ENCODE data around the gene FRYL.
"Not testable (repeated sequence)": the region's sequence is repeated elsewhere in the genome, so short reads cannot be mapped to it uniquely, and the experiment has no call there.

The FRYL gene

DNA sequence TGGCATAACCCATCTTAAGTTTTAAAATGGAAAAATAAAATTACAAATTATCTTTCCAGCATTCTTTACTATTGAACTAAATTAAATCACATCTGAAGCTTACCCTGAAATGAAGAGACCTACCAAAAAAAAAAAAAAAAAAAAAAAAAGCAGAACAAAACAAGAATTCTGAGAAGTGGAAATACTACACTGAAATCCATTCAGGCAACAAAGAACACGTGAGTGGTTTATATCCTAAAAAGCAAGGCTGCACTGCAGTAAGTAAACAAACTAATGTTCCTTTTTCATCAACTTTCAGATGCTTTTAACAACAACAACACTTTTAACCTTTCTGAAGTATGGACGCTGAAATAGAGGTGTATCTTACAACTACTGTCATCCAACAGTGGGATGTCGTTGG lies 7.5 kb downstream of the FRYL start:
- no peak for DNase-seq (ENCODE audit: low read depth)
- TF ChIP-seq CTCF (conservative IDR thresholded peaks at IDR 0.05; ENCODE audit: low read depth, low read length): no peak

GRCh38 chr4:48767055-48767929 lies 12.8 kb downstream of the FRYL start:
- DNase-seq (ENCODE audit: low read depth): no peak
- no peak for TF ChIP-seq CTCF (conservative IDR thresholded peaks at IDR 0.05; ENCODE audit: low read depth, low read length)
- no peak overlapping the region for H3K4me3 ChIP-seq (ENCODE audit: low read length)

More for the DNA sequence above, 7.5 kb downstream of the FRYL start:
- H3K4me3 ChIP-seq (ENCODE audit: low read length): no peak overlapping the region

DNA sequence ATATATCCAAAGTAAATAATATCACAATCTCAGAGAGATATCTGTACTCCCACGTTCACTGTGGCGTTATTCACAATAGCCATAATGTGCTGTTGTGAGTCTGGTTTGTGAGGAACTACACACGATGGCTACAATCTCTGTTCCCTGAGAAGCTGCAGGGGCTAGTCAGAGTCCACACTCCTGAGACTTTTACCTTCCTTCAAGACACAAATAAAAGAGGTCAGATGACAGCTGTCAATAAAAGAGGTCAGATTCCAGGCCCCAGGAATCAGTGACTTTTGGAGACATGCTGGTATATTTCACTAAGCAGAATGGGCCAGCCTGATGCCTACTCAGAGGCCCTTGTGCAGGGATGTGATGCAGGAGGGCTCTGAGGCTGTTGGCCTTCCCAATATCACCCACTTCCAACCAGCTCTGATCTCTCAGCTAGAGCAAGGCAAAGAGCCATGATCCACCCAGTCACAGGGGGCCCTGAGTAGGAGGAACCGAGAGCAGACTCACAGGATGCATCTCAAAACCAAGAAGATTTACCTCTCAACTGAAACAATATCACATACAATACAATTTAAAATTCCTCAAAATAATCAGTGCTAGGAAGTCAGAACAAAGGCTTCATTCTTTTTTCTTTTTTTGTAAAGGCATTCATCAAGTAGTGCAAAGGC lies 13.8 kb downstream of the FRYL start:
- H3K4me3 ChIP-seq (ENCODE audit: low read length): no peak overlapping the region
- DNase-seq (ENCODE audit: low read depth): no peak
- no peak for TF ChIP-seq CTCF (conservative IDR thresholded peaks at IDR 0.05; ENCODE audit: low read depth, low read length)

DNA sequence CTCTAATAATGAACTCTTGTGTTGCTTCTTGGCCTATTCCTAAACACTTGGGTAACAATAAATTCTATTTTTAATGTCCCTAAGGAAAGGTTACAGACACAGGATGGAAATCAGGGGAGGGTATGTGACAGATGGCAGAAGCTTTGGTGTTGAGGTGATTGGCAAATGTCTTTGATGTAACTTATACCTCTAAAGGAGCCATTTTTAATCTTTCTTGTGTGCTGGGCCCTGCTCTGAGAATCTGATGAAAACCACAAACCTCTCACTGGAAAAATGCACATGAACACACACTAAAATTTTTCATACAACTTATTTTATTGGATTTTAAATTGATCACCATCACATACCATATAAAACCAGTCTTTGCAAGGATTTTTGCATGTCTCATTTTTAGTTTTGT lies 17.7 kb downstream of the FRYL start:
- no peak for TF ChIP-seq CTCF (conservative IDR thresholded peaks at IDR 0.05; ENCODE audit: low read depth, low read length)
- no peak overlapping the region for H3K4me3 ChIP-seq (ENCODE audit: low read length)
- DNase-seq (ENCODE audit: low read depth): no peak

DNA sequence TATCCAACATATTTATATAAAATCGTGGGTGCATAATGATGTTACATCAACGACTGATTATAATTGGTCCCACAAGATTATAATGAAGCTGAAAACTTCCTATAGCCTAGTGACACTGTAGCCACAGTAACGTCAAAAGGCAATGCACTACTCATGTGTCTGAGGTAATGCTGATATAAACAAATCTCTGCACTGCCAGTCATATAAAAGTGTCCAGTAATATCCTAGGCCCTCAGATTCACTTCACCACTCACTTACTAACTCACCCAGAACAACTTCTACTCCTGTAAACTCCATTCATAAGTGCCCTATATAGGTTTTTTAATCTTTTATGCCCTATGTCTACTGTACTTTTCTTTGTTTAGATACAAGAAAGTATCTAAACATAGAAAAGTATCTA lies 18.8 kb downstream of the FRYL start:
- no peak for TF ChIP-seq CTCF (conservative IDR thresholded peaks at IDR 0.05; ENCODE audit: low read depth, low read length)
- DNase-seq (ENCODE audit: low read depth): no peak
- H3K4me3 ChIP-seq (ENCODE audit: low read length): no peak overlapping the region

GRCh38 chr4:48758703-48759102 lies 21.4 kb downstream of the FRYL start:
- not testable (repeated sequence) for H3K4me3 ChIP-seq (ENCODE audit: low read length); DNase-seq (ENCODE audit: low read depth)

- TF ChIP-seq CTCF (conservative IDR thresholded peaks at IDR 0.05; ENCODE audit: low read depth, low read length): no peak
- no peak for DNase-seq (ENCODE audit: low read depth)
- no peak overlapping the region for H3K4me3 ChIP-seq (ENCODE audit: low read length)
Observed at GRCh38 chr4:48756689-48757220, 23.3 kb downstream of the FRYL start.

All from retinal pigment epithelial cell (primary cell).